NCI-H187 treated with DMSO at 0.1 percent for 48 hours (cell line): ENCODE measurements around the gene MUC5AC.
"Not testable (repeated sequence)": the region's sequence is repeated elsewhere in the genome, so short reads cannot be mapped to it uniquely, and the experiment has no call there.

Source experiments
- DNase-seq: peaks from one replicate; lab custom pipeline; 2025; lab: John Stamatoyannopoulos, UW

Gene MUC5AC

DNA sequence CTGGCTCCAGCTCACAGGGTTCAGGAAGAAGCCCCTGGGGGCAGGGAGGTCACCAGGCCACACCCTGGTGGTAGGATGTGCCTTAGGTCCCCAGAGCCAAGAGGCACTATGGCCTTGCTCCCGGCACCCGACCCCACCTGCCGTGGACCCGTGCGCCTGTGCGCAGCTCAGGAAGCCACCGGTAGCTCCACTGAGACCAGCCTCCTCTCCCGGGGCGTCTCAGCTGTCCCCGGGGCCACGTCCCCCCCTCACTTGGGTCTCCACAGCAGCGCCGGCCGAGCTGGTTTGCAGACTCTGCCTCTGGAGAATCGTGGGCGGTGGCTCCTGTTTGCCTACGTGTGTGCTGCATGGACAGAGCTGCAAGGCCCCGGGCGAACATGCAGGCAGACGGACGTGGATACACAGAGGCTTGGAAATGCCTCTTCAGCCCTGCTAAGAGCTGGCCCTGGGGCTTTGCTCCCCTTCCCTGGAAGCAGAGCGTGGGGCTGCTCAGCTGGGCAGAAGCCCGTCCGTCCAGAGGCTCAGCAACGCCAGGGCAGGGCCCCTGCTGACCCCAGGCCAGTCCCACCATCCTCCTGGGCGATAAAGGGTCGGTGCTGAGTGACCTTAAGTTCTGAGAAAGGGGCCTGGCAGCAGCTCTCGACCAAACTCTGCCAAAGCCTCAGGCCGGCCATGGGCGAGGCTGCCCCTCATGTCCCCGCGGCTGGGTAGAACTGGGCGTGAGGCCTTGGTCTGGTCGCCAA lies 49.8 kb downstream of the MUC5AC start:
- DNase-seq: no peak

DNA sequence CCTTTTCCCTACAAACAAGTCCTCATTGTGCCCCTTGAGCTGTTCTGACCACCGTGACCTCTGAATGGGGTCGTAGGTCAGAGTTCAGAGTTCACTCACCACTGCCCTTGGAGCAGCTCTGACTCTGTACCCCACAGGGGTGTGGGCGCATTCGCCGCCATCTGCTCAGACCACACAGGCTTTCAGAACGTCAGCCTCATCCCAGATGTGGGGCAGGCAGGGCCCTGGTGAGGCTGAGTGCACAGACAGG lies 50.3 kb downstream of the MUC5AC start:
- no peak for DNase-seq

DNA sequence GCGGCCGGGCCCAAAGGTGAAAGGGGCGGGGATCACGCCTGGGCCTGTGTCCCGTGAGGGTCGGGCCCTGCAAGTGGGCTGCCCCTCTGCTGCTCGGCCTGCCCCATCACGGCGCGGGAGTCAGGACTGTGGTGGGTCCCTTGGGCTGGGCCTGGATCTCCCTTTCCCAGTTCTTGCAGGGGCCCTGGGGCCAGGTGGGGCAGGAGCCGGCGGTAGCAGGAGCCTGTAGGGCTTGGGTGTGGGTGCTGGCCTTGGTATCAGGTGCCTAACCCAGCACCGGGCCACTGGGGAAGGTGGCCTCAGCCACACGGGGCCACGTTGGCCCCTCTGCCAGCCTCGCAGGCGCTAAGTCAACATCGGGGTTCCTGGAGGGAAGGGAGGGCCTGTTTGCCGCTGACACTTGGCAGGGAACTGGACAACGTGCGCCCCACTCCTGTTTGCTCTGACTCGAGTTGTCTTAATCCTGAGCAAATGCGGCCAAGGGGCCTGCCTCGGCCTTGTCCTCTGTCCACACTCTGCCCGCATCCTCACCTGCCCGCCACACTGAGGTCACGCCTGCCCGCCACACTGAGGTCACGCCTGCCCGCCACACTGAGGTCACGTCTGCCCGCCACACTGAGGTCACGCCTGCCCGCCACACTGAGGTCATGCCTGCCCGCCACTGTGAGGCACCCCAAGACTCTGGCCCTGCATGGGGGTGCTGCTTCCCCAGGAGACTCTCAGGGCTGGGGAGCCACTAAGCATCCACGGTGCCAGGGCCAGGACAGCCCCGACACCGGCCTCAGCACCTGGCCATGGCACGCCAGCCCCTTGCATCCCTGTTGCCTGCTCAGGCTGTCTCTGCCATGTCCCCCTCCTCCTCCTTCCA lies 50.9 kb downstream of the MUC5AC start:
- no peak for DNase-seq

DNA sequence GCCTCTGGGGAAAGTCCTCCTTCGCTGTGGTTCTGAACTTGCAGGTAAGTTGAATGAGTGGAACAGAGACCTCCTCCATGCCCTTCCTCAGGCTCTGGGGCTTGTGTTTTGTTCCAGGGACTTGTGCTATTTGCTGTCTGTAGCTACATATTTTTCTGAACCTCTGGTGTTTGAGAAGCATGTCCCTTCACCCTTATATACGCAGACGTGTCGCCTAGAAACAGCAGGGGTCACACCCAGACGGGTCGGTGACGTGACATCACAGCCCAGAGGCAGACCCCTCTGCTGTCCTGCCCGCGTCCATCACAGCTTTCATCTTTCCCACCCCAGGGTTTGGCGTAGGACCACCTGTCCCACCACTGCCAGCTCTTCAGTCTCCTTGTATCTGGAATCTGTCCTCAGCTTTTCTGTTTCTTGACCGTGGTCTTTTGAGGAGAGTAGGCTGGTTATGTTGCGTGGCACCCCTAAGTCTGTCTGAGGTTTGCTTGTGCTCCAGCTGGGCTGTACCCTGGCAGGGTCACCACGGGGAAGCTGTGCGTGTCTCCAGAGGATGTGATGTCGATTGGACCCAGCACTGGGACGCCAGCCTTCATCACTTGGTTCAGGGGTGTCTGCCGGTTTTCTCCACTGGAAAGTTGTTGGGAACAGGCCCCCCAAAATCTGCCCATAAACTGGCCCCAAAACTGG lies 51.8 kb downstream of the MUC5AC start:
- DNase-seq: no peak

DNA sequence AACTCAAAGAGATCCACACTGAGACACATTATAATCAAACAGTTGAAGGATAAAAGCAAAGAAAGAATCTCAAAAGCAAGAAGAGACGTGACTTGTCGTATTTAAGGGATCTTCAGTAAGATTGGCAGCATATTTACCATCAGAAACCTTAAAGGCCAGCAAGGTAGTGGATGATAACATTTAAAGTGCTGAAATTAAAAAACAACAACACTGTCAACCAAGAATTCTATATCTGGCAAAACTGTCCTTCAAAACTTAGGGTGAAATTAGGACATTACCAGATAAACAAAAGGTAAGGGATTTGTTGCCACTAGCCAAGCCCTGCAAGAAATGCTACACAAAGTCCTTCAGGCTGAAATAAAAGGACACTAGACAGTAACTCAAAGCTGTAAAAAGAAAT lies 54.1 kb downstream of the MUC5AC start:
- no peak for DNase-seq

DNA sequence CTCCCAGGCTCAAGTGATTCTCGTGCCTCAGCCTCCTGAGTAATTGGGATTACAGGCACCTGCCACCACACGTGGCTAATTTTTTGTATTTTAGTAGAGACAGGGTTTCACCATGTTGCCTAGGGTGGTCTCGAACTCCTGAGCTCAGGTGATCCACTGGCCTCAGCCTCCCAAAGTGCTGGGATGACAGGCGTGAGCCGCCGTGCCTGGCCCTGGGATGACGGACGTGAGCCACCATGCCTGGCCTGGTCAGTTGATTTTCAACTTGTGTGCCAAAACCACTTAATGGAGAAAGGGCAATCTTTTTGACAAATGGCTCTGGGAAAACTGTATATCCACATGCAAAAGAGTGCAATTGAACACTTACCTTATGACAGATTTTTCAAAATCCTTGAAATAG lies 58.1 kb downstream of the MUC5AC start:
- DNase-seq: not testable (repeated sequence)

DNA sequence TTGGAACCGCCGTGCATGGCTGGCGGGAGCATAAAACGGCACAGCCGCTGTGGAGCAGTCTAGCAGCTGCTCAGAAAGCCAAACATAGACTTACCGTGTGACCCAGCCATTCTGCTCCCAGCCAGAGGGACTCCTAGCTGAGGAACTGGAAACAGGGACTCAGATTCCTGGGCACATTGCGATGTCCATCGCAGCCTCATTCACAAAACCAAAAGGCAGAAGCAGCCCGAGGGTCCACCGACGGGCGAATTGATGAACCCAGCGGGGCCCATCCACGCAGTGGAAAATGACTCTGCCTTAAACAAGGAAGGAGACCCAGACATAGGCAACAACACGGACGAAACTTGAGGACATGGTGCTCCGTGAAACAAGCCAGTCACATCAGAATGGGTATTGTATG lies 59.4 kb downstream of the MUC5AC start:
- DNase-seq: no peak

DNA sequence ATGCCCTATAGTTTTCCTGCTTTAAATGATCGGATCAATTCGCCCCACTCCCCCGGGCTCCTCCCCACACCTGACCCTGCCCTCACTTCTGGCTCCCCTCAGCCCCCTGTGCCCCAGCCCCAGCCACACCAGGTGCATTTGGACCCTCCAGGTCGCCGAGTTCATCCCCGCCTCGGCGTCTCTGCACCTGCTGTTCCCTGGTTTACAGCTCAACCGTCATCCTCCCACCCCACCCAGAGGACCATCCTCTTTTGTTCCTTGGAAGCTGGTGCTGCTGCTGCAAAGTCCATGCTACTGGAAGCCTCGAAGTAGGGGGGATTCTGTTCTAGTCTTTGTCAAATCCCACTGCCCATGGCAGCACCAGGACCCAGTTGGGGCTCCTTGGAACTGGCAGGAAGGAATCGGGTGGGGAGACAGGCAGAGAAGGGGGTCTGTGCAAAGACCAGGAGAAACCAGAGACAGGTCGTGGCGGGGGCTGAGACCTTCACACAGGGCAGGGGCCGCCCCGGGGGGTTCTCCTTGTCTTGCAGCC lies 60.6 kb downstream of the MUC5AC start:
- DNase-seq: no peak

DNA sequence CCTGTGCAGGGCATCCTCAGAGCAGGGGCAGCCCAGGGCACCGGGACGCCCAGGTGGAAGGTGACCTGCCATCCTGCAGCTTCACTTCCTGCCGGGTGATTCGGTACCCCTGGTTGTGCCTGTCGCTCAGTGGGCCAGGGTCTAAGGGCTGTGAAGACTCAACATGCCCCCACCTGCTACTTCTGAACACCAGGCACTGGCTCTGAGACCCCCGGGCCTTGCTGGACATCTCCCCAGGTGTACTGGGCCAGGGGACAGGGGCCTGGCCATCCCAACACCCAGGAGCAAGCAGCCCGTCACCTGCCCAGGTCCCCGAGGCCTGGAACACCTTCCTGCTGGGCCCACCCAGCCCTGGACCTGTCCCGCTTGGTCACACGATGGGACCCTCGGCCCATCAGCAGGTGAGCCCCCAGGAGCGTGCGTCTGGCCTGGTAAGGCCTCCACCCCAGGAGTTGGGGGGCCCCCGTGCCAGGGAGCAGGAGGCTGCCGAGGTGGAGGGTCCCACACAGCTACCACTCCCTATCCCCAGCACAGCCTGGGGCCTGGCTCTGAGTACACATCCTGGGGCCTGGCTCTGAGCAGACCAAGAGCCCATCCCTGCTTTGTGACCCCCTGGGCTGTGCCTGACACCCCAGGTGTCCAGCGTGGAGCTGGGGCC lies 61.2 kb downstream of the MUC5AC start:
- no peak for DNase-seq

DNA sequence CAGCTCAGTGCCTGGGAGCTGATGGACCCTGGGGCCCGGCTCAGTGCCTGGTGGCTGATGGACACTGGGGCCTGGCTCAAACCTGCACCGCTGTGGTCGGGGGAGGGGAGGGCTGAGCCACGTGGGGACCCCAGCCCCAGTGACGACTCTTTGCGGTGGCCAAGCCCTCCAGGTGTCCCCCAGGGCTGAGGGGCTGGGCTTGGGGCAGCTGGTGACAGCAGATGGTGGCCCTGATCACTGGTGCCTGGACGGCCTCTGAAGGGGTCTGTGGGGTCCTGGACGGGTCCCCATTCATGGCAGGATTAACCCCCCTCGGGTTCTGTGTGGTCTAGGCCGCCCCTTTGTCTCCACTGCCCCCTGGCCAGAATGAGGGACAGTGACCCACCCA lies 61.7 kb downstream of the MUC5AC start:
- no peak for DNase-seq

DNA sequence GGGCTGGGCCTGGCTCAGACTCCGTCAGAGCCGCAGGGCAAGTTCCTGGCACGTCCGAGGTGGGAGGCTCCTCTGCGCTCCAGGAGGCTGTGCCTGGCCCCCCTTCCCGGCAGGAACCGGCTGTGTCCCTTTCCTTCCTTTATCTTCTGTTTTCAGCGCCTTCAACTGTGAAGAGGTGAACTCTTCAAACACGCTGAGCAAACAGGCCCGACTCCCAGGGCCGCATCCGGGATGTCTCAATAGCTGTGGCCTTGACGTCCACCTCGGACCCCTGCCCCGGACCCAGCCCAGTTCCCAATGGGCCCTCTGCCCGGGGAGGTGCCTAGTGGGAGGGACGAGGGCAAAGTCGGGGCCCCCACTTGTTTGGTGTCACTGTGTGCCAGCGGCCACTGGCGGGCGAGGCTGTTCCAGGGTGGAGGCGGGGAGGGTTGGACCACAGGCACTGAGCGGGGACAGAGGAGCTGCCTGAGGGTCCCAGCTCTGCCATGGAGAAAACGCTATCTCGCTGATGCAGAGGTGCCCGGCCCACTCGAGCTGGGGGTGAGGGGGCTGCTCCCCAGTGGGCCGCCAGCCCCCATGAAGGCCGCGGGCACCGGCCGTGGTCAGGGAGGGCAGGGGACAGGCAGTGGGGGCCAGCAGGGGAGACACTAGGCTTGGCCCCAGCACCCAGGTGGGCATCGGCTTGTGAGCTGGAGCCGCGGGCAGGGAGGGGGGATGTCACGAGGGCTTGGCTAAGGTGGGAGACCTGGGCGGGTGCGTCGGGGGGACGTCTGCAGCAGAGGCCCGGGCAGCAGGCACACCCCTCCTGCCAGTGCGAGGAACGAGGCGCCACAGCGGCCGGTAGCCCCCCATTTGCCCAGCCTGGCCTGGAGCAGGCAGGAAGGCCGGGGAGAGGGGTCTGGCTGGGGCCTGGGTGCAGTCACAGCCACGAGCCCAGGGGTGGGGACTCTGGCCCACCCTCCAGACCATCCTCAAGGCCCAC lies 62.4 kb downstream of the MUC5AC start:
- no peak for DNase-seq

DNA sequence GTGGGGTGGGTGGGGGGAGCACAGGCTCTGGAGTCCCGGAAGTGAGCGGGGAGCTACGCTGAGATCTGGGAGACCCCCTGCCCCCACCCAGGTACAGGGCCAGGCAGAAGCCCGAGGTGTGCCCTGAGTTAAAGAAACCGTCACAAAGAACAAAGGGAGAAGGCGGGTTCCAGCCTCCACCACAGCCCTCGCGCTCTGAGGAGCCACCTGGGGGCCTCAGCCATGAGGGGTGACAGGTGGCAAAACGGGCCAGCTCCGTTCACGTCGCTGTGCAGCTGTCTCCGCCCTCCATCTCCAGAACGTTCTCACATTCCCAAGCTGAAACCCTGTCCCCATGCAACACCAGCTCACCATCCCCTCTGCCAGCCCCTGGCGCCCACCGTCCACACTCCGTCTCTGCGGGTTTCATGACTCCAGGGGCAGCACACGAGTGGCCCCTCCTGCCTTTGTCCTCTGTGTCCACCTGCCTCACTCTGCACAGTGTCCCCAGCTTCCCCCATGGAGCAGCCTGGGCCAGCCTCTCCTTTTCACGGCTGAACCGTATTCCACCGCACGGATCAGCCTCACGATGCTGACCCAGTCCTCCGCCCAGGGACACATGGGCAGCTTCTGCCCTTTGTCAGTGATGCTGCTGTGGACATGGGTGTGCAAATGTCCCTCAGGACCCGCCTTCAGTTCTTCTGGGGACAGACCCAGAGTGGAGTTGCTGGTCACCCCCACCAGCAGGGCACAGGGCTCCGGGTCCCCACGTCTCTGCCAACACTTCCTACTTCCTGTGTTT lies 63.4 kb downstream of the MUC5AC start:
- no peak for DNase-seq

DNA sequence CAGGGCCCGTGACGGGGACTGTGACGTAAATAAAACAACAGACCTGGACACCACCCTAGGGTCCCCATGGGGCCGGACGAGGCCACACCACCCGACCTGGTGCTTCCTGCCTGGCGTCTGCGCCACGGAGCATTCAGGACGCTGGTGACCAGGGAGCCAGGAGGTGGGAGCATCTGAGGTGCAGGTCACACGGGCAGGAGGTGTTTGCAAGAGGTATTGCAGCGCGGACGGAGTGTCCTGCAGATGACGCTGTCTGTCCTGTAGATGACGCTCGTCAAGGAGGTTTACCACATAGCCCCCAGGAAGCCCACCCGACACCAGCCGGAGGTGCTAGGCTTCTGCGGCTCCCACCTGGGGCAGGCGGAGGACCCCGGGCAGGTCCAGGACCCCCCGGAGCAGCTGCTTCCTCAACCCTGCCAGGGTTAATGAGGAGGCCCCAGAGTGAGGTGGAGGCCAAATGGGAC lies 64.1 kb downstream of the MUC5AC start:
- DNase-seq: no peak

DNA sequence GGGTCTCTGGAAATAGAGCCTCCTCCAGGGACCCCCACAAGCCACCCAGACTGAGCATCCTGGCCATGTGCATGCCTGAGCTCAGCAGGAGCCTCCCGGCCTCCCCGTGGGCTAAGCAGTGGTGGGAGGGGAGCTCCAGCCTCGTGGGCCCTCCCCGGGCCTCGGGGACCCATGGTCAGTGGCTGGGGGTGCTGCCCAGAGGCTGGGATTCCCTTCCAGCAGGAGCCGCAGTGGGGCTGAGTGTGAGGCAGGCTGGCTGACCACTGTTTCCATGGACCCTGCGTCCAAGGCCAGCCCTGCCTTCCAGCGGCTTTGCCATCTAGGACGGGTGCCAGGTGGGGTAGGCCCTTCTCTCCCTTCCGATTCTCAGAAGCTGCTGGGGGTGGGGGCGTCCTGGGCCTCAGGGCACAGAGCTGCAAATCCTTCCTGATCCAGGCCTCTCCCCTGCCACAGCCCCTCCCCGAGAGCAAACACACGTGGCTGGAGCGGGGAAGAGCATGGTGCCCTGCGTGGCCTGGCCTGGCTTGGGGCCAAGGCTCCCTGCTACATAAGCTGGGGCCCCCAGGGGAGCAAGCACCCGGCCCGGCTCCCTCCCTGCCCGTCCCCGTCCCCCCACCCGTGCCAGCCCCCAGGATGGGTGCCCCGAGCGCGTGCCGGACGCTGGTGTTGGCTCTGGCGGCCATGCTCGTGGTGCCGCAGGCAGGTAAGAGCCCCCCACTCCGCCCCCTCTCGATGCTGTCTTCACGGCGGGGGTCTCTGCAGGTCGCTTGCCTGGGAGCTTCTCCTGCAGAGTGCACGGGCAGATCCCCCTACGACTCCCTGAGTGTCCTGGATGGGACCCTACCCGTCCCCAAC lies 65.0 kb downstream of the MUC5AC start, which contains the start of gene MUC5B:
TSS of gene MUC5B (plus strand) at position 576 of the 855 bp plus-strand sequence. CDS start at position 634, 58 bp downstream.
- no peak for DNase-seq

DNA sequence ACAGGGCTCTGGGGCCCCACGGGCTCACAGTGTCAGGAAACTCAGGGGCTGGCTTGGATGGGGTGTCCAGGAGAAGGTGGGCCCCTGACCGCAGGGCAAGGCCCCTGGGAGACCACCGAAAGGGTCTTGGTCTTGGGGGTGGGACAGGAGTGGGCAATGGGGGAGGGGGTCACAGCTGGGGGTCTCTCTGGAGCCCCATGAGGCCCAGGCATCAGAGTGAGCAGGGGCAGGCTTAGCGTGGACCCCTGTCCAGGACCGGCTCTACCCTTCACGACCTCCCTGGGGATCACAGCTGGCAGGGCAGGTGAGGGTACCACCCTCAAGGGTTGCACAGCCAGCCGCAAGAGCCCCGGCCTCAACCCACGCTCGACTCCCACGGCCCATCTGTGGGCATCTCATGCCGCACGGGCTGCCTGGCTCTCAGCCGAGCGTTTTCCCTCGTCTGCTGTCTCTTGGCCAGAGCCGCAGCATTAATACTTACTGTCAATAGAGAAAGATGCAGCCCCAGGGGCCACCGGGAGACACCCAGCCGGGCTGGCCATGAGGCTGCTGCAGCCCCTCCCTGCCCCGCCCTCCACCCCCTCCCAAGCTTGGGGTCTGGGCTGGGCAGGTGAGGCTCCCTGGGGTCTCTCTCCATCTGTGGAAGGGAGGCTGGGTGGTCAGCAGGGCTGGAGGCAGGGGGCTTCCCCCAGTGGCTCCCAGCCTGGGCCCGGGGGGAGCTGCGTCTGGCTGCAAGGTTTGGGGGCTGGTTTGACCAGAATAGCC lies 65.8 kb downstream of the MUC5AC start:
- DNase-seq: no peak

DNA sequence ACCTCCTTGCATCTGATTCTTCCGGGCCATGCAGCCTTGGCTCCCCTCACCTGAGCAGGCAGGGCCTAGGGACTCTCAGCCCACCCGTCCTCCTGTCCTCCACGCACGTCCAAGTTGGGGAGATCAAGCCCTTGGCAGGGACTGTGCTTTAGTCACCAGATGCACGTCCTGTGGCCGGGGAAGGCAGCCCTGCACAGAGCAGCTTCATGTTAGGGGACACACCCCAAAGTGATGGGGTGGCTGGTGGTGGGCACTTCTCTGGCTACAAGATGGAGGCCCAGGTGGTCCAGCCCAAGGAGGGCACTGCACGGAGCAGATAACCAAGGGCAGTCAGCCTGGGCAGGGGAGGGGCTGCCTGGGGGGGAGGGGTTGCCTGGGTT lies 66.3 kb downstream of the MUC5AC start:
- no peak for DNase-seq

DNA sequence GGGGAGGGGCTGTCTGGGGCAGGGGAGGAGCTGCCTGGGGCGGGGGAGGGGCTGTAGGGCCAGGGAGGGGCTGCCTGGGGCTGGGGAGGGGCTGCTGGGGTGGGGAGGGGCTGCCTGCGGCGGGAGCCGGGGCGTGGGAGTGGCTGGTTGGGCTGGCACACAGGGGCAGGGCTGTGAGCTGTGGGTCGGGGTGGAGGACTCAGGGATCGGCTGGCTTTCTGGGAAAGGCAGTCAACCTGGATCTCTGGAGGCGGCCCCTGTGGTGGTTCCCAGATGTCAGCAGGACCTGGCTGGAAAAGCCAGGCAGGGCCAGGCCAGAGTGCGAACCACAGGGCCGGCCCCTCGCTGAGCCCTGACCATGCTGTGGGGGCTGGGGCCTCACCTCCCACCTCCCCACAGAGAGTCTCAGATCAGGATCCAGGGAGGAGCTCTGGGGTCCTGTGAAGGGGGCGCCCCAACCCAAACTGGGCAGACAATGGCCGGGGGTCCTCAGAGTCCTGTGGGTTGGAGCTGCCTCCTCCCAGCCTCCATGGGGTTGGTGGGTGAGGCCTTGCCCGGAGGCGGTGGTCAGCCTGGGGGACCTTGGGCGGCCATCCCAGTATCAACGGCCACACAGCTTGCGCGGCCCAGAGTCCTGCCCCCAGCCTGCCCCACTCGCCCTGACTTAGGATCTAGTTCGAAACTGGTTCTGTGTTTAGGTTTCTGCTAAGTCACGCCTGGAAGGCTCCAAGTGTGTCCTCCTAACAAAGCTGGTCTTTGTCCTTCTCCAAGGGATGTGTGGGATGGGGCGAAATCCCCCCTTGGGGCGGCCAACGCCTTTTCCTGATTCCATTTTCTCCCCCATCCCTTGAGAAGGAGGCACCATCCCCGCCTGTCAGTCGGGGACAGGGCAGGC lies 67.0 kb downstream of the MUC5AC start:
- DNase-seq: no peak
